PFSK-1 (cell line): Measurements from ENCODE around the gene KRT13.

Experiments used
- POLR2AphosphoS5 ChIP-seq: IDR thresholded peaks from 2 replicates; pipeline ENCODE4 v1.6.1; 2012; ENCODE audit warnings: low read depth, mild to moderate bottlenecking, control low read depth, low read length, moderate library complexity
- TF ChIP-seq, protein P1 (sequence below), 2 experiments: IDR thresholded peaks; 2 replicates each; pipeline versions ENCODE4 v1.6.1 to v1.8.0; 2011 to 2012; ENCODE audit warnings: low read depth in 2 of 2, low read length in 2 of 2, control low read depth in 1 of 2, inconsistent platforms in 1 of 2, mild to moderate bottlenecking in 1 of 2, moderate library complexity in 1 of 2; ENCODE audit not compliant: insufficient read depth in 1 of 2

DNA sequence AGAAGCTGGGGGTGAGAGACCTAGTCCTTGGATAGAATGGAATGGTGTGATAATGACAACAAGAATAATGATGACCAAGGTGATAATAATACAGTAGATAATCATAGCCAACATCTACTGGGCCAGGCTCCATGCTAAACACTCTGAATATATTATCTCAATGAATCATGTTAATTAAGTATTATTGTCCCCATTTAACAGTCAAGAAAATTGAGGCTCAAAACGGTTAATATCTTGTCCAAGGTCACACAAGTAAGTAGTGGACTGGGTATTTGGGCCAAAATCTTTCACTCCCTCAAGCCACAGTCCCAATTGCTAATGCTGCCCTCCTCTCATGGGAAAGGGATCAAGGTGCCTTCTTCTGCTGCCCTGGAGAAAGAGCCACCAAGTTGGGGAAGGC is 26.6 kb upstream of the KRT13 start:
- TF ChIP-seq POLR2AphosphoS5: no peak
- TF ChIP-seq, protein P1, sequence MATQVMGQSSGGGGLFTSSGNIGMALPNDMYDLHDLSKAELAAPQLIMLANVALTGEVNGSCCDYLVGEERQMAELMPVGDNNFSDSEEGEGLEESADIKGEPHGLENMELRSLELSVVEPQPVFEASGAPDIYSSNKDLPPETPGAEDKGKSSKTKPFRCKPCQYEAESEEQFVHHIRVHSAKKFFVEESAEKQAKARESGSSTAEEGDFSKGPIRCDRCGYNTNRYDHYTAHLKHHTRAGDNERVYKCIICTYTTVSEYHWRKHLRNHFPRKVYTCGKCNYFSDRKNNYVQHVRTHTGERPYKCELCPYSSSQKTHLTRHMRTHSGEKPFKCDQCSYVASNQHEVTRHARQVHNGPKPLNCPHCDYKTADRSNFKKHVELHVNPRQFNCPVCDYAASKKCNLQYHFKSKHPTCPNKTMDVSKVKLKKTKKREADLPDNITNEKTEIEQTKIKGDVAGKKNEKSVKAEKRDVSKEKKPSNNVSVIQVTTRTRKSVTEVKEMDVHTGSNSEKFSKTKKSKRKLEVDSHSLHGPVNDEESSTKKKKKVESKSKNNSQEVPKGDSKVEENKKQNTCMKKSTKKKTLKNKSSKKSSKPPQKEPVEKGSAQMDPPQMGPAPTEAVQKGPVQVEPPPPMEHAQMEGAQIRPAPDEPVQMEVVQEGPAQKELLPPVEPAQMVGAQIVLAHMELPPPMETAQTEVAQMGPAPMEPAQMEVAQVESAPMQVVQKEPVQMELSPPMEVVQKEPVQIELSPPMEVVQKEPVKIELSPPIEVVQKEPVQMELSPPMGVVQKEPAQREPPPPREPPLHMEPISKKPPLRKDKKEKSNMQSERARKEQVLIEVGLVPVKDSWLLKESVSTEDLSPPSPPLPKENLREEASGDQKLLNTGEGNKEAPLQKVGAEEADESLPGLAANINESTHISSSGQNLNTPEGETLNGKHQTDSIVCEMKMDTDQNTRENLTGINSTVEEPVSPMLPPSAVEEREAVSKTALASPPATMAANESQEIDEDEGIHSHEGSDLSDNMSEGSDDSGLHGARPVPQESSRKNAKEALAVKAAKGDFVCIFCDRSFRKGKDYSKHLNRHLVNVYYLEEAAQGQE (IDR thresholded peaks at IDR 0.05; ENCODE audit: insufficient read depth in 1 of 2, low read depth in 2 of 2, low read length in 2 of 2): no peak
